Sigmoid colon (tissue), 7 donors: ENCODE data around the gene RAPGEF5. TPM values are rescaled to one million over a fixed set of nuclear protein-coding genes. Genes with fewer than 3 reads are reported as not detected.

ENCODE experiments used
- DNase-seq: peaks from one replicate; pipeline ENCODE4 v3.0.0-alpha.2; 2019
- H3K27ac ChIP-seq, 4 donors: fragments of 200-600 bp; sonication (generic); one replicate each; pipeline ENCODE4 v1.5.1; 2016 to 2019; ENCODE audit warnings: mild to moderate bottlenecking in 1 of 4
- H3K27me3 ChIP-seq, 3 donors: fragments of 200-600 bp; sonication (generic); one replicate each; pipeline ENCODE4 v1.5.1; 2019; ENCODE audit warnings: mild to moderate bottlenecking in 1 of 3
- H3K36me3 ChIP-seq, 4 donors: fragments of 200-600 bp; sonication (generic); one replicate each; pipeline ENCODE4 v1.5.1; 2016 to 2019
- H3K4me1 ChIP-seq, 4 donors: fragments of 200-600 bp; sonication (generic); one replicate each; pipeline ENCODE4 v1.5.1; 2017 to 2019
- H3K4me3 ChIP-seq, 4 donors: fragments of 200-600 bp; sonication (generic); one replicate each; pipeline ENCODE4 v1.5.1; 2017 to 2019; ENCODE audit warnings: mild to moderate bottlenecking in 2 of 4, moderate library complexity in 1 of 4
- H3K9me3 ChIP-seq, 4 donors: fragments of 200-600 bp in 3 of 4; sonication (generic) in 3 of 4; one replicate each; pipeline versions ENCODE4 v1.5.1 to v1.6.1; 2013 to 2019
- EP300 ChIP-seq, 4 donors: sonication (generic); formaldehyde crosslinking; IDR thresholded peaks; one replicate each; pipeline ENCODE4 v1.6.1; 2017; ENCODE audit warnings: antibody characterized with exemption in 4 of 4
- POLR2A ChIP-seq, 2 donors: fragments of 450-650 bp; IDR thresholded peaks; one replicate each; pipeline ENCODE4 v1.6.1; 2016; ENCODE audit warnings: antibody characterized with exemption in 2 of 2, mild to moderate bottlenecking in 2 of 2, moderate library complexity in 2 of 2
- POLR2AphosphoS5 ChIP-seq, 4 donors: sonication (generic); formaldehyde crosslinking; IDR thresholded peaks; one replicate each; pipeline ENCODE4 v1.6.1; 2017; ENCODE audit warnings: antibody characterized with exemption in 4 of 4
- WGBS, 2 donors: extraction: QIAGEN DNeasy Blood & Tissue Kit; methylation state at CpG; one replicate each; pipeline ENCODE4 v1.1.7; 2013; 5-methylcytosine and 5-hydroxymethylcytosine counted together
- intact Hi-C: fragments of 100-400 bp; cut with DNase I; formaldehyde crosslinking; loops from one replicate; pipeline ENCODE4 v1.15.1; 2023
- polyA plus RNA-seq, 3 donors: library from polyadenylated mRNA; stranded (reverse); fragments of 200-250 nt; gene quantifications; one replicate each; pipeline ENCODE4 v1.2.3, GENCODE V29; 2013
- total RNA-seq, 4 donors: library from RNA; depleted of rRNA; stranded (reverse); fragments of >200 nt; gene quantifications; one replicate each; pipeline ENCODE4 v1.1.0, GENCODE V29; 2016
- TF ChIP-seq, protein P1 (sequence below), 4 experiments: fragments of 450-650 bp in 3 of 4; fragments of 200-600 bp in 1 of 4; IDR thresholded peaks; one replicate each; pipeline ENCODE4 v1.5.1; 2016 to 2019; ENCODE audit warnings: antibody characterized with exemption in 4 of 4, mild to moderate bottlenecking in 3 of 4, moderate library complexity in 2 of 4
- donor health status: healthy with polysubstance abuse.
- donor health status: Bipolar disorder and iron deficiency.
- donor health status: healthy.

RAPGEF5 gene
- total and polyA plus RNA-seq, 7 donors = 6.0 to 17.9 (median 12.6) TPM

DNA sequence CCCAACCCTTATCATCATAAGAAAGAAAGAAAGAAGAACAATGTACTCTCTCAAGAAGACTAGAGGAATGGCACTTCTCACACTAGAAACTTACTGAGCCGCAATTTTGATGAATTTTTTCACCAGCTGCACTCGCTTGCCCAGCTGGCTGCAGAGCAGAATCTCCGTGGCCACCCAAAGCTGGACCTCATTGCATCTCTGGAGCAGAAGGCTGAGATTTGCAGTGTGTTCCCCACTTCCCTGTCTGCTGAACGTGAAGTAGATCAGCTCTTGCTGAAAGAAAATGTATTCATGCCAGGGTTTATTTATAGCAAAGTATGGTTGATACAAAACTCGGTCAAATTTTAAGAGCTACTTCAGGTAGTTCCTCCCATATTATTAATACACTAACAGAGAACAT is 212.0 kb downstream of the RAPGEF5 start:
- Histone ChIP-seq H3K4me1 (peaks cover 0 to 5% (median 0%) of the 10 kb centered on the region in 4 donors), H3K27ac (no peak overlapping the region), H3K27me3 (no peaks in the 10 kb centered on the region), H3K4me3 (no peak overlapping the region), H3K9me3 (no peaks in the 10 kb centered on the region), H3K36me3 (no peaks in the 10 kb centered on the region)
- 84 to 93% methylated on average over 5 of the region's 5 CpGs for WGBS, 2 donors
- intact Hi-C loops = no loop called here
- TF ChIP-seq POLR2AphosphoS5 (IDR thresholded peaks at IDR 0.05) (no peak), POLR2A (IDR thresholded peaks at IDR 0.05) (no peak), EP300 (IDR thresholded peaks at IDR 0.05) (no peak)
- TF ChIP-seq, protein P1, sequence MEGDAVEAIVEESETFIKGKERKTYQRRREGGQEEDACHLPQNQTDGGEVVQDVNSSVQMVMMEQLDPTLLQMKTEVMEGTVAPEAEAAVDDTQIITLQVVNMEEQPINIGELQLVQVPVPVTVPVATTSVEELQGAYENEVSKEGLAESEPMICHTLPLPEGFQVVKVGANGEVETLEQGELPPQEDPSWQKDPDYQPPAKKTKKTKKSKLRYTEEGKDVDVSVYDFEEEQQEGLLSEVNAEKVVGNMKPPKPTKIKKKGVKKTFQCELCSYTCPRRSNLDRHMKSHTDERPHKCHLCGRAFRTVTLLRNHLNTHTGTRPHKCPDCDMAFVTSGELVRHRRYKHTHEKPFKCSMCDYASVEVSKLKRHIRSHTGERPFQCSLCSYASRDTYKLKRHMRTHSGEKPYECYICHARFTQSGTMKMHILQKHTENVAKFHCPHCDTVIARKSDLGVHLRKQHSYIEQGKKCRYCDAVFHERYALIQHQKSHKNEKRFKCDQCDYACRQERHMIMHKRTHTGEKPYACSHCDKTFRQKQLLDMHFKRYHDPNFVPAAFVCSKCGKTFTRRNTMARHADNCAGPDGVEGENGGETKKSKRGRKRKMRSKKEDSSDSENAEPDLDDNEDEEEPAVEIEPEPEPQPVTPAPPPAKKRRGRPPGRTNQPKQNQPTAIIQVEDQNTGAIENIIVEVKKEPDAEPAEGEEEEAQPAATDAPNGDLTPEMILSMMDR (IDR thresholded peaks at IDR 0.05) = no peak
- DNase-seq = no peak

DNA sequence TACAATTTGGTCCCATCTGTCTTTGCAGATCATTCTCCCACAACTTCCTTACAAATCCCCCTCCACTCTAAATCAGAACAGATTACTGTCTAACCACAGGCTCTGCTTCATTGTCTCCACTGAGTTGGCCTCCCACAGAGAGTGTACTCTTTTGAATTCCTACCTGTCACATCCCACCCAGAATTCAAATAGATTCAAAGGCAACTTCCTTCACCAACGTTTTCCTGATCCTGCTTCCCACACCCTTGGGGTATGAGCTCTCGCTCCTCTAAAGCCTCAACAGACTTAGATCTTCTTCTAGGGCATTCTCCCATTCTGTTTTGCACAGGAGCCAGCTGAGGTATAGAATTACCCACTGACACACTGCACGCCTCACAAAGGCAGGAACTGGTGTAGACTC is 213.5 kb downstream of the RAPGEF5 start:
- intact Hi-C loops = no loop called here

DNA sequence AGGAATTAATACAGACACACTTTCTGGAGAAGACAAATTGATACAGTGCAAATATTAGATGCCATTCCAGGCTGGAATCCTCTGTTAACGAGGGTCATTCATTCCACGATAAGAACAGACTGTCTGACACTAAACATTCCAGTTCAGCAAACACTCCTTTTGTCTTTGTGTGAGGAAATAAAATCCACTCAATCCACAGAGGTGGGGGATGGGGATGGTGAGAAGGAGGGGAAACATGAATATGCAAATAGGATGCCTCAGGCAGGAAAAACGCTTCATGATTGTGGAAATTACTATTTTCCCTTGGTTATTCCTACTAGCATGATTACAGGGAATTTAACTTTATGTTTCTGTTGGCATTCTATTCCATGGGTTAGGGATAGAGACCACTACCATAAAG is 214.4 kb downstream of the RAPGEF5 start:
- 71 to 75% methylated on average over 3 of the region's 3 CpGs for WGBS, 2 donors
- TF ChIP-seq POLR2AphosphoS5 (IDR thresholded peaks at IDR 0.05) = no peak
- TF ChIP-seq POLR2A (IDR thresholded peaks at IDR 0.05) = no peak
- TF ChIP-seq, protein P1 (IDR thresholded peaks at IDR 0.05) = no peak
- TF ChIP-seq EP300 (IDR thresholded peaks at IDR 0.05) = no peak
- Histone ChIP-seq H3K27me3 (no peaks in the 10 kb centered on the region), H3K4me1 (peaks cover 0 to 3% (median 0%) of the 10 kb centered on the region in 4 donors), H3K36me3 (no peaks in the 10 kb centered on the region), H3K27ac (no peak overlapping the region), H3K9me3 (no peaks in the 10 kb centered on the region), H3K4me3 (no peak overlapping the region)
- DNase-seq = no peak
- intact Hi-C loops = no loop called here

More for the DNA sequence above, 213.5 kb downstream of the RAPGEF5 start:
- no peak for TF ChIP-seq EP300 (IDR thresholded peaks at IDR 0.05)
- TF ChIP-seq POLR2AphosphoS5 (IDR thresholded peaks at IDR 0.05) = no peak
- TF ChIP-seq, protein P1 (IDR thresholded peaks at IDR 0.05) = no peak
- no peak for TF ChIP-seq POLR2A (IDR thresholded peaks at IDR 0.05)
- Histone ChIP-seq H3K27me3 (no peaks in the 10 kb centered on the region), H3K4me3 (no peak overlapping the region), H3K9me3 (no peaks in the 10 kb centered on the region), H3K27ac (no peak overlapping the region), H3K4me1 (peaks cover 0 to 5% (median 0%) of the 10 kb centered on the region in 4 donors), H3K36me3 (no peaks in the 10 kb centered on the region)
- 78 to 81% methylated on average over 3 of the region's 3 CpGs for WGBS, 2 donors
- DNase-seq = no peak

DNA sequence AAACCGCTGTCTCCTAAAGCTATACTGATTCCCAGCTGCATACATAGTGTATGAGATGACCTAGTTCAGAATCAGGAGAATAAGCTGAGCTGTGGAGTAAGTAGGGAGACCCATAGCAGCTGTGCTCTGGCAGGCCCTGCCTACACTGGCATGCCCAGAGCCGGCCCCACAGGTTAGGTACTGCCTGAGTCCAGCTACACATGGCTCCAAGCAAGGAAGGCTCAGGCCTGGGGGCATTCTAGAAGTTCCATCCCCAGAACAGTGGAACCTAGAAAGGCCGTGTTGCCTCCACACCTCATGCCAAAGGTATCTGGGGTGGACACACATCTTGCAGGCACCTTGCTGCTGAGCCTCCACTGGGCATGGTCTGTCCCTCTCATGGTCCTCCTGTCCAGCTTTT is 215.6 kb downstream of the RAPGEF5 start:
- no peak overlapping the region for H3K27ac ChIP-seq
- 95 to 98% methylated on average over 3 of the region's 3 CpGs for WGBS, 2 donors
- no peak for DNase-seq
- no peaks in the 10 kb centered on the region for H3K27me3 ChIP-seq
- intact Hi-C loops = no loop called here
- H3K36me3 ChIP-seq = no peaks in the 10 kb centered on the region
- H3K4me1 ChIP-seq = no peaks in the 10 kb centered on the region
- no peaks in the 10 kb centered on the region for H3K9me3 ChIP-seq
- no peak overlapping the region for H3K4me3 ChIP-seq
- TF ChIP-seq, protein P1 (IDR thresholded peaks at IDR 0.05) = no peak
- TF ChIP-seq POLR2A (IDR thresholded peaks at IDR 0.05) (no peak), EP300 (IDR thresholded peaks at IDR 0.05) (no peak)

DNA sequence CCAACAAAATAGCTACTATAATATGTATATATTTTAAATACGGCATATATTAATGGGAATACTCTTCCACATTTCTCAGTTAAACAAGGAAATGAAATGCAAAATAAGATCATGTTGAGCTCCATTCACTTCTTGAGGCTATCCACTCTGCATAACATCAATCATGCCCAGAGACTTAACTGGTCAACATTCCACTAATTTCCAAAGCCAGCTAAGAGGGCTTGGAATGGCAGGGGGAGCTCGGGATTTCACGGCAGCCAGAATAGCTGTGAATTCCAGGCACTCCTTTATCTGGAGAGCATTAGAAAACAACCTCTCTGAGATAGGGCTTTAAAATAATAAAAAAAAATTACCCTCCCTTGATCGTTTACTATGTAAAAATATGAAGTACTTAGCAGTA is 216.4 kb downstream of the RAPGEF5 start:
- DNase-seq = no peak
- H3K4me3 ChIP-seq = no peak overlapping the region
- TF ChIP-seq EP300 (IDR thresholded peaks at IDR 0.05) (no peak), POLR2A (IDR thresholded peaks at IDR 0.05) (no peak), POLR2AphosphoS5 (IDR thresholded peaks at IDR 0.05) (no peak)
- TF ChIP-seq, protein P1 (IDR thresholded peaks at IDR 0.05) = no peak
- no peaks in the 10 kb centered on the region for H3K27me3 ChIP-seq
- H3K4me1 ChIP-seq = no peaks in the 10 kb centered on the region
- intact Hi-C loops = no loop called here
- WGBS, 2 donors = 81% methylated on average over 4 of the region's 4 CpGs
- no peaks in the 10 kb centered on the region for H3K9me3 ChIP-seq
- H3K27ac ChIP-seq = no peak overlapping the region
- no peaks in the 10 kb centered on the region for H3K36me3 ChIP-seq
